ENCODE measurements around the gene BSN.

BSN gene

GRCh38 chr3:49591615-49592014 is 37.3 kb downstream of the BSN start:
- Histone ChIP-seq H3K79me1 (ENCODE audit: low read depth, low read length) (no peaks in the 10 kb centered on the region), H3K9ac (ENCODE audit: low read depth, low read length, poor library complexity) (no peak overlapping the region), H3K9me3 (replicated peaks in 1 of 2; ENCODE audit: control insufficient read depth in 2 of 2, insufficient read depth in 1 of 2, low read depth in 1 of 2, low read length in 2 of 2) (no peaks in the 10 kb centered on the region), H3K14ac (ENCODE audit: low read length) (no peak overlapping the region), H2BK5ac (ENCODE audit: low read length) (no peak overlapping the region), H3K4me2 (ENCODE audit: insufficient read depth, low read length, poor library complexity, severe bottlenecking) (no peak overlapping the region), H2AK5ac (ENCODE audit: low read depth, low read length) (no peak overlapping the region), H3K4me3 (ENCODE audit: low read length in 2 of 2) (no peak overlapping the region), H3K4me1 (ENCODE audit: control insufficient read depth in 2 of 2, insufficient read depth in 1 of 2, low read depth in 1 of 2, low read length in 2 of 2) (no peaks in the 10 kb centered on the region), H2BK15ac (ENCODE audit: low read length) (no peak overlapping the region), H2BK12ac (ENCODE audit: low read length) (no peak overlapping the region), H2BK120ac (ENCODE audit: low read depth, low read length) (no peak overlapping the region), H4K91ac (ENCODE audit: low read depth, low read length, poor library complexity) (no peak overlapping the region), H3K27me3 (ENCODE audit: control insufficient read depth in 3 of 3, insufficient read depth in 3 of 3, low read depth in 1 of 3, low read length in 3 of 3) (no peaks in the 10 kb centered on the region), H2AFZ (ENCODE audit: low read length) (no peak overlapping the region), H3K23ac (ENCODE audit: low read depth, low read length, poor library complexity) (no peak overlapping the region), H3K18ac (ENCODE audit: low read length) (no peak overlapping the region), H4K8ac (ENCODE audit: low read depth, low read length) (no peak overlapping the region), H3K27ac (replicated peaks; ENCODE audit: low read length) (no peak overlapping the region), H3K36me3 (replicated peaks in 1 of 2; ENCODE audit: control insufficient read depth in 2 of 2, insufficient read depth in 2 of 2, low read length in 2 of 2) (no peaks in the 10 kb centered on the region), H3K4ac (ENCODE audit: low read length) (no peak overlapping the region)
- no peak for DNase-seq (ENCODE audit: low spot score)
- no CpG with 5 or more reads among the region's 3 CpGs for WGBS, 2 donors (ENCODE audit: extremely low coverage in 2 of 2, insufficient read length in 2 of 2, insufficient replicate concordance in 1 of 2)

- no peaks in the 10 kb centered on the region for H3K36me3 ChIP-seq (replicated peaks in 1 of 2; ENCODE audit: control insufficient read depth in 2 of 2, insufficient read depth in 2 of 2, low read length in 2 of 2)
- H2BK12ac ChIP-seq (ENCODE audit: low read length): no peak overlapping the region
- no peak overlapping the region for H3K18ac ChIP-seq (ENCODE audit: low read length)
These were observed 38.8 kb downstream of the BSN start for GRCh38 chr3:49593041-49593440.

DNA sequence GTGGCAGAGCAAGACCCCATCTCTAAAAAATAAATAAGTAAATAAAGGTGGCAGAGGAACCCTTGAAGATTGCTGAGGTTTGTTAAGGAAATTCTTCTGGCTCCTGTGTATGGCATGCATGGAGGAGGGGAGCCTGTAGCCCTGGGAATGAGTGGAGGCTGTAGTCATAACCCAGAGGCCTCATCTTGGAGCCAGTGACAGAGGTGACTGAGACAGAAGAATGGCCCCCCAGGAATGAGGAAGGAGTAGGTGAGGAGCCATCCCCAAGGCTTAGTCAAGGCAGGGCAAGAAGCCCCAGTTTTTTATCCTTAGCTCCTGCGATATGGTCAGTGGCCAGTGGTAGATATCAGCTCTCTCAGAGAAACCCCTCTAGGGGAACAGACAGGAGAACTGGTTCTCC is 46.5 kb downstream of the BSN start:
- no peak overlapping the region for H3K9ac ChIP-seq (ENCODE audit: low read depth, low read length, poor library complexity)
- H3K4me2 ChIP-seq (ENCODE audit: insufficient read depth, low read length, poor library complexity, severe bottlenecking): no peak overlapping the region
- no peaks in the 10 kb centered on the region for H3K36me3 ChIP-seq (replicated peaks in 1 of 2; ENCODE audit: control insufficient read depth in 2 of 2, insufficient read depth in 2 of 2, low read length in 2 of 2)
- H3K23ac ChIP-seq (ENCODE audit: low read depth, low read length, poor library complexity): no peak overlapping the region
- no peak overlapping the region for H2BK15ac ChIP-seq (ENCODE audit: low read length)
- H2BK120ac ChIP-seq (ENCODE audit: low read depth, low read length): no peak overlapping the region
- no peak overlapping the region for H3K4ac ChIP-seq (ENCODE audit: low read length)
- H3K4me1 ChIP-seq (ENCODE audit: control insufficient read depth in 2 of 2, insufficient read depth in 1 of 2, low read depth in 1 of 2, low read length in 2 of 2): peaks cover 6 to 7% of the 10 kb centered on the region in 2 donors
- no peak overlapping the region for H3K18ac ChIP-seq (ENCODE audit: low read length)
- no peak overlapping the region for H2BK12ac ChIP-seq (ENCODE audit: low read length)
- no peak overlapping the region for H3K27ac ChIP-seq (replicated peaks; ENCODE audit: low read length)
- H3K79me1 ChIP-seq (ENCODE audit: low read depth, low read length): no peaks in the 10 kb centered on the region
- H3K4me3 ChIP-seq (ENCODE audit: low read length in 2 of 2): no peak overlapping the region
- no peak overlapping the region for H4K8ac ChIP-seq (ENCODE audit: low read depth, low read length)
- H2AFZ ChIP-seq (ENCODE audit: low read length): no peak overlapping the region
- no CpG with 5 or more reads among the region's 1 CpG for WGBS, 2 donors (ENCODE audit: extremely low coverage in 2 of 2, insufficient read length in 2 of 2, insufficient replicate concordance in 1 of 2)
- H3K27me3 ChIP-seq (ENCODE audit: control insufficient read depth in 3 of 3, insufficient read depth in 3 of 3, low read depth in 1 of 3, low read length in 3 of 3): no peaks in the 10 kb centered on the region
- no peak overlapping the region for H4K91ac ChIP-seq (ENCODE audit: low read depth, low read length, poor library complexity)
- no peak for DNase-seq (ENCODE audit: low spot score)
- no peak overlapping the region for H2BK5ac ChIP-seq (ENCODE audit: low read length)
- H2AK5ac ChIP-seq (ENCODE audit: low read depth, low read length): no peak overlapping the region
- no peak overlapping the region for H3K14ac ChIP-seq (ENCODE audit: low read length)
- H3K9me3 ChIP-seq (replicated peaks in 1 of 2; ENCODE audit: control insufficient read depth in 2 of 2, insufficient read depth in 1 of 2, low read depth in 1 of 2, low read length in 2 of 2): no peaks in the 10 kb centered on the region

More at GRCh38 chr3:49593041-49593440, 38.8 kb downstream of the BSN start:
- Histone ChIP-seq H3K23ac (ENCODE audit: low read depth, low read length, poor library complexity) (no peak overlapping the region), H4K8ac (ENCODE audit: low read depth, low read length) (no peak overlapping the region), H3K14ac (ENCODE audit: low read length) (no peak overlapping the region), H3K4me2 (ENCODE audit: insufficient read depth, low read length, poor library complexity, severe bottlenecking) (no peak overlapping the region), H3K9me3 (replicated peaks in 1 of 2; ENCODE audit: control insufficient read depth in 2 of 2, insufficient read depth in 1 of 2, low read depth in 1 of 2, low read length in 2 of 2) (no peaks in the 10 kb centered on the region), H2BK5ac (ENCODE audit: low read length) (no peak overlapping the region), H3K4me1 (ENCODE audit: control insufficient read depth in 2 of 2, insufficient read depth in 1 of 2, low read depth in 1 of 2, low read length in 2 of 2) (no peaks in the 10 kb centered on the region), H3K9ac (ENCODE audit: low read depth, low read length, poor library complexity) (no peak overlapping the region), H3K4me3 (ENCODE audit: low read length in 2 of 2) (no peak overlapping the region), H3K4ac (ENCODE audit: low read length) (no peak overlapping the region), H2AFZ (ENCODE audit: low read length) (no peak overlapping the region), H2BK120ac (ENCODE audit: low read depth, low read length) (no peak overlapping the region), H3K27me3 (ENCODE audit: control insufficient read depth in 3 of 3, insufficient read depth in 3 of 3, low read depth in 1 of 3, low read length in 3 of 3) (no peaks in the 10 kb centered on the region), H4K91ac (ENCODE audit: low read depth, low read length, poor library complexity) (no peak overlapping the region), H3K79me1 (ENCODE audit: low read depth, low read length) (no peaks in the 10 kb centered on the region), H3K27ac (replicated peaks; ENCODE audit: low read length) (no peak overlapping the region), H2BK15ac (ENCODE audit: low read length) (no peak overlapping the region), H2AK5ac (ENCODE audit: low read depth, low read length) (no peak overlapping the region)
- no peak for DNase-seq (ENCODE audit: low spot score)
- WGBS, 2 donors (ENCODE audit: extremely low coverage in 2 of 2, insufficient read length in 2 of 2, insufficient replicate concordance in 1 of 2): no CpG with 5 or more reads among the region's 2 CpGs

- no peaks in the 10 kb centered on the region for H3K9me3 ChIP-seq (replicated peaks in 1 of 2; ENCODE audit: control insufficient read depth in 2 of 2, insufficient read depth in 1 of 2, low read depth in 1 of 2, low read length in 2 of 2)
- H2AFZ ChIP-seq (ENCODE audit: low read length): no peak overlapping the region
- no peak overlapping the region for H3K4me2 ChIP-seq (ENCODE audit: insufficient read depth, low read length, poor library complexity, severe bottlenecking)
- no peaks in the 10 kb centered on the region for H3K27me3 ChIP-seq (ENCODE audit: control insufficient read depth in 3 of 3, insufficient read depth in 3 of 3, low read depth in 1 of 3, low read length in 3 of 3)
- H2BK12ac ChIP-seq (ENCODE audit: low read length): no peak overlapping the region
- H3K4me3 ChIP-seq (ENCODE audit: low read length in 2 of 2): no peak overlapping the region
- no peak overlapping the region for H3K4ac ChIP-seq (ENCODE audit: low read length)
- H3K23ac ChIP-seq (ENCODE audit: low read depth, low read length, poor library complexity): no peak overlapping the region
- H4K91ac ChIP-seq (ENCODE audit: low read depth, low read length, poor library complexity): no peak overlapping the region
- peaks cover 2% of the 10 kb centered on the region for H3K79me1 ChIP-seq (ENCODE audit: low read depth, low read length)
- no peak for DNase-seq (ENCODE audit: low spot score)
- H3K14ac ChIP-seq (ENCODE audit: low read length): no peak overlapping the region
- no peak overlapping the region for H2AK5ac ChIP-seq (ENCODE audit: low read depth, low read length)
- no peak overlapping the region for H2BK5ac ChIP-seq (ENCODE audit: low read length)
- H4K8ac ChIP-seq (ENCODE audit: low read depth, low read length): no peak overlapping the region
- H2BK15ac ChIP-seq (ENCODE audit: low read length): no peak overlapping the region
- H3K18ac ChIP-seq (ENCODE audit: low read length): no peak overlapping the region
- H3K27ac ChIP-seq (replicated peaks; ENCODE audit: low read length): no peak overlapping the region
- H3K9ac ChIP-seq (ENCODE audit: low read depth, low read length, poor library complexity): no peak overlapping the region
- peaks cover 6 to 7% of the 10 kb centered on the region in 2 donors for H3K4me1 ChIP-seq (ENCODE audit: control insufficient read depth in 2 of 2, insufficient read depth in 1 of 2, low read depth in 1 of 2, low read length in 2 of 2)
- WGBS, 2 donors (ENCODE audit: extremely low coverage in 2 of 2, insufficient read length in 2 of 2, insufficient replicate concordance in 1 of 2): no CpG with 5 or more reads among the region's 5 CpGs
- no peak overlapping the region for H2BK120ac ChIP-seq (ENCODE audit: low read depth, low read length)
- no peaks in the 10 kb centered on the region for H3K36me3 ChIP-seq (replicated peaks in 1 of 2; ENCODE audit: control insufficient read depth in 2 of 2, insufficient read depth in 2 of 2, low read length in 2 of 2)
These were observed 47.2 kb downstream of the BSN start for GRCh38 chr3:49601358-49602048.

Measured in neuronal stem cell (in vitro differentiated cells).